Mucosa of descending colon (tissue), 3 donors: ENCODE data around the gene BAHCC1. TPM values are rescaled to one million over a fixed set of nuclear protein-coding genes. Genes with fewer than 3 reads are reported as not detected.

Experiments used
- ATAC-seq: fragments of 200-7000 bp; cut with Tn5 transposase; one replicate; pipeline ENCODE4 v1.9.1; 2020; ENCODE audit warnings: mild to moderate bottlenecking, moderate library complexity
- DNase-seq, 3 donors: peaks; one replicate each; pipeline ENCODE4 v3.0.0-alpha.2; 2020
- H3K36me3 ChIP-seq: fragments of 200-600 bp; one replicate; pipeline ENCODE4 v1.8.0; 2021; ENCODE audit warnings: low read depth, mild to moderate bottlenecking
- H3K4me1 ChIP-seq: fragments of 200-600 bp; one replicate; pipeline ENCODE4 v1.8.0; 2021; ENCODE audit warnings: low read depth, mild to moderate bottlenecking
- H3K4me3 ChIP-seq: fragments of 200-600 bp; one replicate; pipeline ENCODE4 v1.8.0; 2021; ENCODE audit warnings: mild to moderate bottlenecking
- H3K9me3 ChIP-seq: fragments of 200-600 bp; one replicate; pipeline ENCODE4 v1.8.0; 2021; ENCODE audit warnings: mild to moderate bottlenecking
- intact Hi-C, 2 donors: fragments of 100-400 bp; cut with DNase I in 1 of 2; cut with micrococcal nuclease in 1 of 2; formaldehyde crosslinking; loops; one replicate each; pipeline versions ENCODE4 v1.11.0 to v1.11.1; 2022; cut with DNase I, micrococcal nuclease
- total RNA-seq, 3 donors: library from RNA; stranded (reverse); fragmentation: NEBNext Ultra II Directional in 2 of 3; extraction: Animal tissue kit (Norgen Biotek cat#: 25700) in 2 of 3; gene quantifications; one replicate each; pipeline versions ENCODE4 v1.2.1 to v1.2.4, GENCODE V29; 2021 to 2023
- TF ChIP-seq, protein P1 (sequence below): fragments of 200-600 bp; IDR thresholded peaks from one replicate; pipeline ENCODE4 v1.8.0; 2022; ENCODE audit warnings: antibody characterized with exemption, mild to moderate bottlenecking
- donor health status: DM: no; HTN: no; CAD: no; lungs with moderate emphysema.
- donor health status: DM: no; HTN: no; CAD: no.
- donor health status: DM: no; HTN: yes; CAD: no.

BAHCC1 gene
- total RNA-seq, 3 donors from 2014 or later, result 14.0 to 27.4 (median 16.5) TPM

GRCh38 chr17:81448442-81448841 lies 53.2 kb downstream of the BAHCC1 start:
- Histone ChIP-seq H3K36me3 (no peaks in the 10 kb centered on the region), H3K4me1 (no peaks in the 10 kb centered on the region), H3K9me3 (no peaks in the 10 kb centered on the region), H3K4me3 (no peak overlapping the region)
- TF ChIP-seq, protein P1, sequence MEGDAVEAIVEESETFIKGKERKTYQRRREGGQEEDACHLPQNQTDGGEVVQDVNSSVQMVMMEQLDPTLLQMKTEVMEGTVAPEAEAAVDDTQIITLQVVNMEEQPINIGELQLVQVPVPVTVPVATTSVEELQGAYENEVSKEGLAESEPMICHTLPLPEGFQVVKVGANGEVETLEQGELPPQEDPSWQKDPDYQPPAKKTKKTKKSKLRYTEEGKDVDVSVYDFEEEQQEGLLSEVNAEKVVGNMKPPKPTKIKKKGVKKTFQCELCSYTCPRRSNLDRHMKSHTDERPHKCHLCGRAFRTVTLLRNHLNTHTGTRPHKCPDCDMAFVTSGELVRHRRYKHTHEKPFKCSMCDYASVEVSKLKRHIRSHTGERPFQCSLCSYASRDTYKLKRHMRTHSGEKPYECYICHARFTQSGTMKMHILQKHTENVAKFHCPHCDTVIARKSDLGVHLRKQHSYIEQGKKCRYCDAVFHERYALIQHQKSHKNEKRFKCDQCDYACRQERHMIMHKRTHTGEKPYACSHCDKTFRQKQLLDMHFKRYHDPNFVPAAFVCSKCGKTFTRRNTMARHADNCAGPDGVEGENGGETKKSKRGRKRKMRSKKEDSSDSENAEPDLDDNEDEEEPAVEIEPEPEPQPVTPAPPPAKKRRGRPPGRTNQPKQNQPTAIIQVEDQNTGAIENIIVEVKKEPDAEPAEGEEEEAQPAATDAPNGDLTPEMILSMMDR, result no peak
- DNase-seq (no peak), ATAC-seq (no peak)
- intact Hi-C loops, result no loop called here

- intact Hi-C loops, result no loop called here
Observed at GRCh38 chr17:81448950-81449349, 53.7 kb downstream of the BAHCC1 start.

DNA sequence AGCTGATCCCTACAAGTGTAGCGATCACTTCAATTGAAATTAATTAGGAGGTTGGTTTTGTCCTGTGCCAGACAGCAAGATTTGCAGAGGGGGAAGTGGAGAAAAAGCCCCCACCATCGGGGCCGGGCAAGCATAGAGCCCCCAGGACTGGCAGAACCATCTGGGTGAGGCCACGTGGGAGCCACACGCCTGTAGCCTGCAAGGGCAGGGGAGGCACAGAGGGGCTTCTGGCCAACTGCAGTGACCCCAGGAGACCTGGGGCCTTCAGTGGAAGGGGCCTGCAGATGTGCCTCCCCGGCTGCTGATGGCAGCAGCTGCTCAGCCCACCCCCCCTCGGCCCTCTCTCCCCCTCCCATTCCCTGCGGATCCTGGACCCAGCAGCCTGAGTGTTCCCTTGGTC lies 54.1 kb downstream of the BAHCC1 start:
- Histone ChIP-seq H3K36me3 (no peaks in the 10 kb centered on the region), H3K4me1 (no peaks in the 10 kb centered on the region), H3K9me3 (no peaks in the 10 kb centered on the region), H3K4me3 (no peak overlapping the region)
- ATAC-seq (no peak), DNase-seq (no peak)
- intact Hi-C loops, result no loop called here
- TF ChIP-seq, protein P1, result no peak

More at GRCh38 chr17:81448950-81449349, 53.7 kb downstream of the BAHCC1 start:
- no peaks in the 10 kb centered on the region for H3K36me3 ChIP-seq
- no peaks in the 10 kb centered on the region for H3K4me1 ChIP-seq
- H3K9me3 ChIP-seq, result no peaks in the 10 kb centered on the region
- no peak overlapping the region for H3K4me3 ChIP-seq
- ATAC-seq, result no peak
- no peak for DNase-seq
- TF ChIP-seq, protein P1, result no peak

DNA sequence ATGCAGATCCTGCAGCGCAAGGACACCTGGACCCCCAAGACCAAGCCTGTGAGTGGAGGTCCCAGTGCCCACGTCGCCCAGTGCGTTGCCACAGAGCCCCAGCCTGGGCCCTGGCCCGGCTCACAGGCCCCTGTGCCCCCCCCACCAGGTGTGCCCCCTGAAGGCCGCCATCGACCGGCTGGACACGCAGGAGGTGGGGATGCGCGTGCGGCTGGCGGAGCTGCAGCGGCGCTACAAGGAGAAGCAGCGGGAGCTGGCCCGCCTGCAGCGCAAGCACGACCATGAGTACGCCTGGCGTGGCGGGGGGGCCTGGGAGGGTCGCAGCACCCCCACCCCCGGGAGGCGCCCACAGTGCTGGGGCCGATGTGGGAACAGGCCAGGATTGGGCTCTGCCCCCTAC lies 56.6 kb downstream of the BAHCC1 start:
- no peak overlapping the region for H3K4me3 ChIP-seq
- TF ChIP-seq, protein P1, result no peak
- DNase-seq (no peak), ATAC-seq (no peak)
- H3K36me3 ChIP-seq, result no peaks in the 10 kb centered on the region
- no peaks in the 10 kb centered on the region for H3K4me1 ChIP-seq
- intact Hi-C loops, result no loop called here
- H3K9me3 ChIP-seq, result no peaks in the 10 kb centered on the region

DNA sequence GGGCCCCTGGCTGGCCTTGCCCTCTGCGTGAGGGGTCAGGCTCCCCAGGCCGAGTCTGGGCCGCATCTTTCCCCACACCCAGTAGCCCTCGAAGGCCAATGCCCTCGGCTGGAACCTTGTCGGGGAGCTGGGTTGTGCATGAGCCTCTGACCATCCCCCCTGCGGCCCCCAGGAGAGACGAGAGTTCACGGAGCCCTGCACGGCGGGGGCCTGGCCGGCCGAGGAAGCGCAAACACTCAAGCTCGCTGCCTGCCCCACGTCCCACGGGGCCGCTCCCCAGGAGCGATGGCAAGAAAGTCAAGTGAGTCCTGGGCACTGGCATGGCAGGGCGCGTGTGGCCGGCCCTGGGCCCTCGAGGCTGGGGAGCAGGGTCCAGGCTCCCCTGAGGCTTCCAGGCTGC lies 57.3 kb downstream of the BAHCC1 start:
- no peaks in the 10 kb centered on the region for H3K36me3 ChIP-seq
- TF ChIP-seq, protein P1, result no peak
- H3K4me1 ChIP-seq, result no peaks in the 10 kb centered on the region
- intact Hi-C loops, result no loop called here
- DNase-seq, result no peak
- ATAC-seq, result no peak
- no peaks in the 10 kb centered on the region for H3K9me3 ChIP-seq
- no peak overlapping the region for H3K4me3 ChIP-seq

- ATAC-seq (no peak), DNase-seq (no peak)
- Histone ChIP-seq H3K4me1 (no peaks in the 10 kb centered on the region), H3K4me3 (no peak overlapping the region), H3K9me3 (no peaks in the 10 kb centered on the region), H3K36me3 (no peaks in the 10 kb centered on the region)
- intact Hi-C loops, result no loop called here
- TF ChIP-seq, protein P1, result no peak
Observed at GRCh38 chr17:81453076-81453475, 57.8 kb downstream of the BAHCC1 start.
